Measurements from ENCODE around the gene EPS15. TPM values are rescaled to one million over a fixed set of nuclear protein-coding genes. Genes with fewer than 3 reads are reported as not detected.

Gene EPS15
- total and polyA plus RNA-seq, 4 donors, result 8.8 to 52.1 (median 19.1) TPM

GRCh38 chr1:51365774-51366173, 153.3 kb downstream of the EPS15 start:
- H3K4me1 ChIP-seq (ENCODE audit: control insufficient read depth in 4 of 4, insufficient read depth in 4 of 4, low read length in 3 of 4), result no peaks in the 10 kb centered on the region
- no peak overlapping the region for H3K4me3 ChIP-seq (ENCODE audit: low read depth in 1 of 3, low read length in 3 of 3)
- TF ChIP-seq NR2F2 (IDR thresholded peaks at IDR 0.05) (no peak), MAX (IDR thresholded peaks at IDR 0.05) (no peak), RXRA (IDR thresholded peaks at IDR 0.05) (no peak), HNF4A (conservative IDR thresholded peaks at IDR 0.05) (no peak), EGR1 (IDR thresholded peaks at IDR 0.05; ENCODE audit: low read depth in 2 of 2) (no peak), CTCF (IDR thresholded peaks at IDR 0.05; ENCODE audit: low read depth, low read length, missing input control) (no peak), YY1 (IDR thresholded peaks at IDR 0.05) (no peak), HNF4G (IDR thresholded peaks at IDR 0.05) (no peak), FOXA1 (IDR thresholded peaks at IDR 0.05) (no peak), FOXA2 (IDR thresholded peaks at IDR 0.05) (no peak), ZBTB33 (IDR thresholded peaks at IDR 0.05) (no peak), GABPA (IDR thresholded peaks at IDR 0.05 in 1 of 2, conservative IDR thresholded peaks at IDR 0.05 in 1 of 2) (no peak), JUND (IDR thresholded peaks at IDR 0.05) (no peak), SP1 (IDR thresholded peaks at IDR 0.05) (no peak), ATF3 (IDR thresholded peaks at IDR 0.05) (no peak), REST (IDR thresholded peaks at IDR 0.05) (no peak), RAD21 (IDR thresholded peaks at IDR 0.05) (no peak), TAF1 (conservative IDR thresholded peaks at IDR 0.05) (no peak)
- no peak for DNase-seq (ENCODE audit: low spot score)
- H3K36me3 ChIP-seq (ENCODE audit: control insufficient read depth in 4 of 4, insufficient read depth in 3 of 4, low read depth in 1 of 4, low read length in 3 of 4), result peaks cover under 1 to 25% (median 17%) of the 10 kb centered on the region in 4 donors
- 98% methylated on average over 1 of the region's 1 CpG for WGBS
- no peaks in the 10 kb centered on the region for H3K27me3 ChIP-seq (ENCODE audit: control insufficient read depth in 4 of 4, insufficient read depth in 4 of 4, low read length in 3 of 4)
- H3K9me3 ChIP-seq (ENCODE audit: control insufficient read depth in 4 of 4, low read length in 3 of 4), result no peaks in the 10 kb centered on the region
- H3K27ac ChIP-seq (ENCODE audit: low read depth in 1 of 2, low read length in 2 of 2), result no peak overlapping the region
- no peak overlapping the region for H3K9ac ChIP-seq (ENCODE audit: low read depth in 1 of 2, low read length in 2 of 2)

Measured in liver (tissue), 9 donors.